Esophagus squamous epithelium (tissue), 5 donors: Measurements from ENCODE around the gene CPM. TPM values are rescaled to one million over a fixed set of nuclear protein-coding genes. Genes with fewer than 3 reads are reported as not detected.

Source experiments
- DNase-seq: peaks from one replicate; lab custom pipeline; 2025; lab: John Stamatoyannopoulos, UW
- H3K27ac ChIP-seq, 4 donors: fragments of 200-600 bp; sonication (generic); one replicate each; pipeline ENCODE4 v1.5.1; 2016 to 2019; ENCODE audit warnings: mild to moderate bottlenecking in 1 of 4
- H3K27me3 ChIP-seq, 4 donors: fragments of 200-600 bp; sonication (generic); 1 replicate in 3 of 4; 2 replicates in 1 of 4; pipeline versions ENCODE4 v1.5.1 to v1.6.0; 2017 to 2021; ENCODE audit warnings: antibody characterized with exemption in 1 of 4
- H3K36me3 ChIP-seq, 3 donors: fragments of 200-600 bp; sonication (generic); one replicate each; pipeline ENCODE4 v1.5.1; 2016 to 2019
- H3K4me1 ChIP-seq, 3 donors: fragments of 200-600 bp; sonication (generic); one replicate each; pipeline ENCODE4 v1.5.1; 2017 to 2019
- H3K4me3 ChIP-seq, 4 donors: fragments of 200-600 bp; sonication (generic); 1 replicate in 3 of 4; 2 replicates in 1 of 4; pipeline ENCODE4 v1.5.1; 2016 to 2019; ENCODE audit warnings: mild to moderate bottlenecking in 2 of 4, moderate library complexity in 1 of 4
- H3K9me3 ChIP-seq, 3 donors: fragments of 200-600 bp; sonication (generic); one replicate each; pipeline ENCODE4 v1.5.1; 2016 to 2019
- CTCF ChIP-seq, 6 experiments: fragments of 450-650 bp in 4 of 6; fragments of 200-600 bp in 2 of 6; sonication (generic) in 2 of 6; IDR thresholded peaks; one replicate each; pipeline ENCODE4 v1.5.1; 2016 to 2019; ENCODE audit warnings: antibody characterized with exemption in 6 of 6, mild to moderate bottlenecking in 4 of 6, moderate library complexity in 4 of 6
- POLR2A ChIP-seq, 4 donors: fragments of 450-650 bp; IDR thresholded peaks; one replicate each; pipeline ENCODE4 v1.6.1; 2017; ENCODE audit warnings: antibody characterized with exemption in 4 of 4, mild to moderate bottlenecking in 4 of 4, moderate library complexity in 3 of 4
- WGBS, 2 donors: methylation state at CpG; one replicate each; pipeline ENCODE4 v1.1.5; 2018; 5-methylcytosine and 5-hydroxymethylcytosine counted together
- intact Hi-C: fragments of 100-400 bp; cut with DNase I; formaldehyde crosslinking; loops from one replicate; pipeline ENCODE4 v1.15.0; 2022
- total RNA-seq, 4 donors: library from RNA; depleted of rRNA; stranded (reverse); fragments of >200 nt; gene quantifications; one replicate each; pipeline ENCODE4 v1.1.0, GENCODE V29; 2016
- donor health status: DM: yes; HTN: yes; CAD: no.

The CPM gene
- total RNA-seq, 4 donors from 2014 or later = 10.9 to 35.5 (median 20.6) TPM

DNA sequence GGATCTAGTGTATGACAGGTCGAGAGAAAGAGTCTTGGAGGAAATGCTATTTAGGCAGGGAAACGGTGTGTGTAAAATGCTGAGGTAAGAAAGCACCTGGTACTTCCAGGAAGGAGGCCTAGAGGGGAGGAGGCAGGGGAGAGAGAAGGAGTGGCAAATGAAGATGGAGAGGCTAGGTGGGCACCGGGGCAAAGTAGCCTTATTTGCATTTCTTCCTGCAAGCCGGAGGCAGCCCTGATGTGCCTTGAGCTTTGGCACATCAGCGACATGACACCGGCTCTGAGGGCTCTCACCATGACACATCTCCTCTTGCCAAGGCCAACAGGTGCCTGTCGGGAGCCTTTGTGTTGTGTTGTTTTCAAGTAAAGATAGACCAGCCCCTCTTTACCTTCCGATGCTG lies 61.6 kb downstream of the CPM start:
- Histone ChIP-seq H3K27ac (no peak overlapping the region), H3K4me3 (no peak overlapping the region), H3K9me3 (no peaks in the 10 kb centered on the region), H3K36me3 (peaks cover 0 to 24% (median 6%) of the 10 kb centered on the region in 3 donors), H3K27me3 (no peaks in the 10 kb centered on the region), H3K4me1 (peaks cover 0 to 9% (median 3%) of the 10 kb centered on the region in 3 donors)
- intact Hi-C loops = no loop called here
- 66 to 75% methylated on average over 8 of the region's 8 CpGs for WGBS, 2 donors
- TF ChIP-seq POLR2A (IDR thresholded peaks at IDR 0.05) (no peak), CTCF (IDR thresholded peaks at IDR 0.05) (no peak)
- DNase-seq = no peak

GRCh38 chr12:68870443-68870842 lies 62.5 kb downstream of the CPM start:
- 70 to 89% methylated on average over 5 to 6 of the region's 6 CpGs for WGBS, 2 donors
- no peak for DNase-seq
- H3K4me3 ChIP-seq = no peak overlapping the region
- no peak overlapping the region for H3K27ac ChIP-seq
- H3K9me3 ChIP-seq = no peaks in the 10 kb centered on the region
- peaks cover 0 to 9% (median 3%) of the 10 kb centered on the region in 3 donors for H3K4me1 ChIP-seq
- intact Hi-C loops = no loop called here
- TF ChIP-seq POLR2A (IDR thresholded peaks at IDR 0.05) (no peak), CTCF (IDR thresholded peaks at IDR 0.05) (no peak)
- no peaks in the 10 kb centered on the region for H3K27me3 ChIP-seq
- peaks cover 0 to 27% (median 6%) of the 10 kb centered on the region in 3 donors for H3K36me3 ChIP-seq

GRCh38 chr12:68870011-68870410 lies 63.0 kb downstream of the CPM start:
- Histone ChIP-seq H3K36me3 (peaks cover 0 to 27% (median 6%) of the 10 kb centered on the region in 3 donors), H3K27ac (no peak overlapping the region), H3K4me3 (no peak overlapping the region), H3K27me3 (no peaks in the 10 kb centered on the region), H3K9me3 (no peaks in the 10 kb centered on the region), H3K4me1 (peaks cover 0 to 9% (median 3%) of the 10 kb centered on the region in 3 donors)
- intact Hi-C loops = no loop called here
- DNase-seq = no peak
- TF ChIP-seq CTCF (IDR thresholded peaks at IDR 0.05) (no peak), POLR2A (IDR thresholded peaks at IDR 0.05) (no peak)
- 87 to 88% methylated on average over 5 of the region's 5 CpGs for WGBS, 2 donors

GRCh38 chr12:68868043-68868790 lies 64.8 kb downstream of the CPM start:
- no peak for DNase-seq
- Histone ChIP-seq H3K36me3 (peaks cover 0 to 27% (median 6%) of the 10 kb centered on the region in 3 donors), H3K27ac (no peak overlapping the region), H3K4me3 (no peak overlapping the region), H3K9me3 (no peaks in the 10 kb centered on the region), H3K4me1 (peaks cover 0 to 13% (median 3%) of the 10 kb centered on the region in 3 donors), H3K27me3 (no peaks in the 10 kb centered on the region)
- WGBS, 2 donors = 49 to 67% methylated on average over 8 to 10 of the region's 10 CpGs
- intact Hi-C loops = no loop called here
- TF ChIP-seq POLR2A (IDR thresholded peaks at IDR 0.05) (no peak), CTCF (IDR thresholded peaks at IDR 0.05) (no peak)

- DNase-seq = no peak
- Histone ChIP-seq H3K27ac (no peak overlapping the region), H3K4me1 (peaks cover 0 to 13% (median 3%) of the 10 kb centered on the region in 3 donors), H3K27me3 (no peaks in the 10 kb centered on the region), H3K36me3 (peaks cover 0 to 27% (median 6%) of the 10 kb centered on the region in 3 donors), H3K4me3 (no peak overlapping the region), H3K9me3 (no peaks in the 10 kb centered on the region)
- TF ChIP-seq CTCF (IDR thresholded peaks at IDR 0.05) (no peak), POLR2A (IDR thresholded peaks at IDR 0.05) (no peak)
- intact Hi-C loops = no loop called here
- whole genome bisulfite sequencing, 2 donors = 87 to 94% methylated on average over 3 to 5 of the region's 5 CpGs
Measured at GRCh38 chr12:68867606-68868005, 65.4 kb downstream of the CPM start.
